Peyer's patch (tissue), 4 donors: Measurements from ENCODE around the gene GRHL3. TPM values are rescaled to one million over a fixed set of nuclear protein-coding genes. Genes with fewer than 3 reads are reported as not detected.

Experiments used
- DNase-seq, 3 donors: peaks; one replicate each; pipeline ENCODE4 v3.0.0-alpha.2; 2017 to 2019
- H3K27ac ChIP-seq, 4 donors: fragments of 200-600 bp; sonication (generic); one replicate each; pipeline ENCODE4 v1.5.1; 2016 to 2019
- H3K27me3 ChIP-seq, 2 donors: fragments of 200-600 bp; sonication (generic); one replicate each; pipeline ENCODE4 v1.5.1; 2019
- H3K36me3 ChIP-seq, 3 donors: fragments of 200-600 bp; sonication (generic); one replicate each; pipeline ENCODE4 v1.5.1; 2016 to 2019
- H3K4me1 ChIP-seq, 4 donors: fragments of 200-600 bp; sonication (generic); one replicate each; pipeline ENCODE4 v1.5.1; 2016 to 2019
- H3K4me3 ChIP-seq, 4 donors: fragments of 200-600 bp; sonication (generic); 1 replicate in 3 of 4; 2 replicates in 1 of 4; pipeline ENCODE4 v1.5.1; 2016 to 2019; ENCODE audit warnings: mild to moderate bottlenecking in 1 of 4
- H3K9me3 ChIP-seq, 4 donors: fragments of 200-600 bp; sonication (generic); one replicate each; pipeline ENCODE4 v1.5.1; 2016 to 2019; ENCODE audit warnings: mild to moderate bottlenecking in 1 of 4
- CTCF ChIP-seq, 6 experiments: fragments of 450-650 bp in 4 of 6; fragments of 200-600 bp in 2 of 6; sonication (generic) in 1 of 6; IDR thresholded peaks; one replicate each; pipeline ENCODE4 v1.5.1; 2017 to 2019; ENCODE audit warnings: antibody characterized with exemption in 6 of 6, mild to moderate bottlenecking in 3 of 6, moderate library complexity in 1 of 6
- POLR2A ChIP-seq, 2 donors: fragments of 450-650 bp; IDR thresholded peaks; one replicate each; pipeline ENCODE4 v1.5.1; 2017; ENCODE audit warnings: antibody characterized with exemption in 2 of 2, mild to moderate bottlenecking in 2 of 2, moderate library complexity in 2 of 2
- total RNA-seq, 4 donors: library from RNA; depleted of rRNA; stranded (reverse); fragments of >200 nt; gene quantifications; one replicate each; pipeline ENCODE4 v1.1.0, GENCODE V29; 2016

Gene GRHL3
- total RNA-seq, 4 donors from 2014 or later, result 0.35 to 1.1 (median 0.66) TPM; not detected in 1

GRCh38 chr1:24338447-24338846, 19.3 kb downstream of the GRHL3 start:
- Histone ChIP-seq H3K36me3 (no peaks in the 10 kb centered on the region), H3K4me3 (no peak overlapping the region), H3K4me1 (no peaks in the 10 kb centered on the region), H3K9me3 (no peaks in the 10 kb centered on the region), H3K27me3 (no peaks in the 10 kb centered on the region), H3K27ac (no peak overlapping the region)
- TF ChIP-seq CTCF (IDR thresholded peaks at IDR 0.05), result no peak
- DNase-seq, result no peak

GRCh38 chr1:24339996-24340395, 20.8 kb downstream of the GRHL3 start:
- no peak for DNase-seq
- no peaks in the 10 kb centered on the region for H3K36me3 ChIP-seq
- H3K9me3 ChIP-seq, result no peaks in the 10 kb centered on the region
- no peak overlapping the region for H3K4me3 ChIP-seq
- H3K27ac ChIP-seq, result no peak overlapping the region
- TF ChIP-seq CTCF (IDR thresholded peaks at IDR 0.05) (no peak), POLR2A (IDR thresholded peaks at IDR 0.05) (no peak)
- H3K27me3 ChIP-seq, result no peaks in the 10 kb centered on the region
- no peaks in the 10 kb centered on the region for H3K4me1 ChIP-seq

DNA sequence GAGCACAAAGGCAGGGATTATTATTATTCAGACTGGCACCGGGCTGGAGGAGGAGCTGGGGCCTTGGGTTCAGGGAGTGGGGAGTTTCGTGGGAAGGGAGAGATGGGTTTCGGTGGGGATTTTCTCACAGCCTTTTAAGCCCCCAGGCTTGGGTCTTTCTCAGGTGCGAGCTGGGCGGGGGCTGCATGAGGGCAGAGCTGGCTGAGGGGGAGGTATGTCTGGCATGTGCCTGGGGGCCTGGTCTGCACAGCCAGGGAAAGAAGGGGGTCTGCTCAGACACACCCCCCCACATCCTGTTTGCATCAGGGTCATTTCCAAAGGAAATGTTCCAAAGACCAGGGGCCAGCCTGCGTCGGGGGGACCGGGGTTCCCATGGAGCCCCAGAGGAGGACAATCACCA, 21.6 kb downstream of the GRHL3 start:
- Histone ChIP-seq H3K27me3 (no peaks in the 10 kb centered on the region), H3K4me1 (no peaks in the 10 kb centered on the region), H3K27ac (no peak overlapping the region), H3K4me3 (no peak overlapping the region), H3K9me3 (no peaks in the 10 kb centered on the region), H3K36me3 (no peaks in the 10 kb centered on the region)
- TF ChIP-seq POLR2A (IDR thresholded peaks at IDR 0.05) (no peak), CTCF (IDR thresholded peaks at IDR 0.05) (no peak)
- DNase-seq, result no peak

- no peak for DNase-seq
- Histone ChIP-seq H3K4me3 (no peak overlapping the region), H3K36me3 (no peaks in the 10 kb centered on the region), H3K9me3 (no peaks in the 10 kb centered on the region), H3K27me3 (no peaks in the 10 kb centered on the region), H3K27ac (no peak overlapping the region), H3K4me1 (no peaks in the 10 kb centered on the region)
- TF ChIP-seq POLR2A (IDR thresholded peaks at IDR 0.05) (no peak), CTCF (IDR thresholded peaks at IDR 0.05) (no peak)
Observed at GRCh38 chr1:24341260-24341659, 22.1 kb downstream of the GRHL3 start.

- Histone ChIP-seq H3K9me3 (no peaks in the 10 kb centered on the region), H3K36me3 (no peaks in the 10 kb centered on the region), H3K27me3 (no peaks in the 10 kb centered on the region), H3K27ac (no peak overlapping the region), H3K4me1 (no peaks in the 10 kb centered on the region), H3K4me3 (no peak overlapping the region)
- TF ChIP-seq CTCF (IDR thresholded peaks at IDR 0.05) (no peak), POLR2A (IDR thresholded peaks at IDR 0.05) (no peak)
- DNase-seq, result no peak
Observed at GRCh38 chr1:24343412-24344089, 24.4 kb downstream of the GRHL3 start.
